GM12891 (cell line): ENCODE measurements around the gene AFG3L2.

Source experiments
- POLR2A ChIP-seq: IDR thresholded peaks from 2 replicates; pipeline ENCODE4 v1.6.1; 2011; ENCODE audit warnings: low read depth, low read length, control low read depth
- POLR2AphosphoS5 ChIP-seq: IDR thresholded peaks from 2 replicates; pipeline ENCODE4 v1.6.1; 2011; ENCODE audit warnings: low read depth, low read length, control low read depth

DNA sequence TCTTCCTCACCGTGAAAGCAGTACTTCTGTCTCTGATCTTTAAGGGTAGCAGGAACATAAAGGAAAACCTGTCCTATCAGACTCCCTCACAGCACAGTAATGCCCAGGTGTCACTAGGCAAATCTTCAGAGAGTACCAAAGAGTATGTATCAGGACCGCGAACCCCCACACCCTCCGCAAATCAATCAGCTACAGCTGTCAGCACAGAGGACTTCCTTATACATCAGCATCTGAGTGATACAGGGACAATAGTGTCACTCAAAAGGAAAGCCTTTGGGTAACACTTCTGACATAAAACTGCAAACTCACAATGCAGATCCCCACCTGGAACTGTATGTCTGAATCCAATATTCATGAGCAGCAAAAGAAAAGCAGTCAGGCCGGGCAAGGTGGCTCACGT lies 2.6 kb downstream of the AFG3L2 start:
- TF ChIP-seq POLR2A (no peak), POLR2AphosphoS5 (no peak)
